A549 (cell line): ENCODE results near the gene TTC28.

Source experiments
- CHD2 ChIP-seq: fragments of 150-350 bp; IDR thresholded peaks from 2 replicates; pipeline ENCODE4 v1.6.1; 2014; ENCODE audit warnings: low read length; ENCODE audit not compliant: partially characterized antibody
- CTCF ChIP-seq: fragments of >200 bp; sonication (Bioruptor Twin); formaldehyde crosslinking; IDR thresholded peaks from 3 replicates; pipeline ENCODE4 v1.5.1; 2016
- ELK1 ChIP-seq: fragments of 150-350 bp; IDR thresholded peaks from 2 replicates; pipeline ENCODE4 v1.6.1; 2014; ENCODE audit warnings: low read depth, mild to moderate bottlenecking, low read length
- MAFK ChIP-seq: fragments of 450-650 bp; IDR thresholded peaks from 2 replicates; pipeline ENCODE4 v1.6.1; 2014; ENCODE audit not compliant: partially characterized antibody
- POLR2A ChIP-seq: IDR thresholded peaks from 2 replicates; pipeline ENCODE4 v1.6.1; 2012; ENCODE audit warnings: mild to moderate bottlenecking, low read length
- RCOR1 ChIP-seq: fragments of 150-350 bp; IDR thresholded peaks from 2 replicates; pipeline ENCODE4 v1.6.1; 2014; ENCODE audit warnings: antibody characterized with exemption, low read length, low read depth
- ZSCAN20 ChIP-seq: fragments of 250-450 bp; sonication (Bioruptor Pico); IDR thresholded peaks from 2 replicates; pipeline ENCODE4 v1.8.0; 2022; ENCODE audit warnings: mild to moderate bottlenecking, moderate library complexity

GRCh38 chr22:28310299-28310698 is 369.3 kb downstream of the TTC28 start:
- no peak for TF ChIP-seq ZSCAN20 (CRISPR knock-in tag)
- TF ChIP-seq CTCF, result no peak
- TF ChIP-seq RCOR1, result no peak
- TF ChIP-seq CHD2, result no peak
- TF ChIP-seq MAFK, result no peak
- TF ChIP-seq POLR2A, result no peak
- TF ChIP-seq ELK1, result no peak
